ENCODE data around the gene CYFIP2. TPM values are rescaled to one million over a fixed set of nuclear protein-coding genes. Genes with fewer than 3 reads are reported as not detected.
A peak's percentile ranks its signal among the peaks of the same experiment; 100 is the strongest.

Gene CYFIP2
- total RNA-seq, 1 donor from 2014 or later, result 36.6 TPM

- TF ChIP-seq, protein P1, sequence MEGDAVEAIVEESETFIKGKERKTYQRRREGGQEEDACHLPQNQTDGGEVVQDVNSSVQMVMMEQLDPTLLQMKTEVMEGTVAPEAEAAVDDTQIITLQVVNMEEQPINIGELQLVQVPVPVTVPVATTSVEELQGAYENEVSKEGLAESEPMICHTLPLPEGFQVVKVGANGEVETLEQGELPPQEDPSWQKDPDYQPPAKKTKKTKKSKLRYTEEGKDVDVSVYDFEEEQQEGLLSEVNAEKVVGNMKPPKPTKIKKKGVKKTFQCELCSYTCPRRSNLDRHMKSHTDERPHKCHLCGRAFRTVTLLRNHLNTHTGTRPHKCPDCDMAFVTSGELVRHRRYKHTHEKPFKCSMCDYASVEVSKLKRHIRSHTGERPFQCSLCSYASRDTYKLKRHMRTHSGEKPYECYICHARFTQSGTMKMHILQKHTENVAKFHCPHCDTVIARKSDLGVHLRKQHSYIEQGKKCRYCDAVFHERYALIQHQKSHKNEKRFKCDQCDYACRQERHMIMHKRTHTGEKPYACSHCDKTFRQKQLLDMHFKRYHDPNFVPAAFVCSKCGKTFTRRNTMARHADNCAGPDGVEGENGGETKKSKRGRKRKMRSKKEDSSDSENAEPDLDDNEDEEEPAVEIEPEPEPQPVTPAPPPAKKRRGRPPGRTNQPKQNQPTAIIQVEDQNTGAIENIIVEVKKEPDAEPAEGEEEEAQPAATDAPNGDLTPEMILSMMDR (IDR thresholded peaks at IDR 0.05), result no peak
- Histone ChIP-seq H3K9me3 (no peaks in the 10 kb centered on the region), H3K27me3 (ENCODE audit: low read depth) (no peaks in the 10 kb centered on the region), H3K27ac (no peak overlapping the region), H3K36me3 (peaks cover 25% of the 10 kb centered on the region), H3K4me3 (no peak overlapping the region), H3K4me1 (no peaks in the 10 kb centered on the region)
- intact Hi-C loops (cut with DNase I), result no loop called here
- DNase-seq (no peak), ATAC-seq (peak in 1 of 2 donors; percentile 15)
Measured at GRCh38 chr5:157306692-157307471, 41.0 kb downstream of the CYFIP2 start.

DNA sequence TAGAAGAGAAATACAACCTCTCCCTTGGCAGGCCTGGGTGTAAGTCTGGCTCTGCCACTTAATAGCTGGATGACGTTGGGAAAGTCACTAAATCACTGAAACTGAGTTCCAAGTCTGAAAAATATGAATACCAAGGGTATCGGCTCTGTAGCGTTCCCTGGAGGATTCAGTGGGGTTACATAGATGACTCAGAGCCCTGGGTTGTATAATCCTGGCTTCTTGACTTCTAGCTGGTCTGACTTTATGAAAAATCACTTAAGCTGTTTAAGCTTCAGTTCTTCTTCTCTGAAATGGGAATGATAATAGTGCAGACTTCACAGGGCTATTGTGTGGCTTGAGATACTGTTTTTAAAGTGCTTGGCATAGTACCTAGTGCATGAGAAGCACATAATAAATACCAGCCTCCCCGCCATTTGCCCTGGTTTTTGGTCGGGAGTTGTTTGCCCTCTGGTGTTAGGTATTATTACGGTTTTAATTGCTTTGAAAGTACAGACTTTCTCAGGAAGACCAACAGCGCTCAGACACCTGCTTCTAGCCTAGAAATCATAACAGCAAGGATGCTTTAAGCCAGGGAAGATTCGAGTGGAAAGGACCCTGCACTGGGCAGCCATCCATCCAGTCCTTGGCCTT is 43.0 kb downstream of the CYFIP2 start:
- Histone ChIP-seq H3K4me1 (no peaks in the 10 kb centered on the region), H3K36me3 (peaks cover 10% of the 10 kb centered on the region), H3K9me3 (no peaks in the 10 kb centered on the region), H3K27me3 (ENCODE audit: low read depth) (no peaks in the 10 kb centered on the region), H3K4me3 (no peak overlapping the region), H3K27ac (no peak overlapping the region)
- DNase-seq, result no peak
- no peak for ATAC-seq
- TF ChIP-seq, protein P1 (IDR thresholded peaks at IDR 0.05), result no peak
- intact Hi-C loops (cut with DNase I), result no loop called here

- no peak for DNase-seq
- intact Hi-C loops (cut with DNase I), result no loop called here
- Histone ChIP-seq H3K4me3 (no peak overlapping the region), H3K27ac (no peak overlapping the region), H3K36me3 (peaks cover 4% of the 10 kb centered on the region), H3K27me3 (ENCODE audit: low read depth) (no peaks in the 10 kb centered on the region), H3K9me3 (no peaks in the 10 kb centered on the region), H3K4me1 (no peaks in the 10 kb centered on the region)
- TF ChIP-seq, protein P1 (IDR thresholded peaks at IDR 0.05), result no peak
- no peak for ATAC-seq
Measured at GRCh38 chr5:157309796-157310195, 43.9 kb downstream of the CYFIP2 start.

DNA sequence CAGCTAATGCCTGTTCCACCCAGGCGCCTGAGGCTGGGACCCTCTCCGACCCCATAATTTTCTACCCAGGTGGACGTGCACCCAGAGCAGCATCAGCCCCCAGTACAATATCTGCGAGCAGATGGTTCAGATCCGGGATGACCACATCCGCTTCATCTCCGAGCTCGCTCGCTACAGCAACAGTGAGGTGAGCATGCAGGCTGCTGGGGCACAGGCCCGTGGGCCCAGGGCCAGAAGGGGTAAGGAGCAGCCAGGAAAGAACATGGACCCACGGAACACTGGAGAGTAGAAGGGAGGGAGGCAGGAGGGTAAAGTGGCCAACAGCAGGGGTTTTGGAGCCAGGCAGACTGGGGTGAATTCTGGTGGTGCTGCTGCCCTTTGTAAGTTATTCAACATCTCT is 45.7 kb downstream of the CYFIP2 start:
- H3K4me1 ChIP-seq, result no peaks in the 10 kb centered on the region
- DNase-seq (no peak), ATAC-seq (no peak)
- no peaks in the 10 kb centered on the region for H3K9me3 ChIP-seq
- no peaks in the 10 kb centered on the region for H3K27me3 ChIP-seq (ENCODE audit: low read depth)
- TF ChIP-seq, protein P1 (IDR thresholded peaks at IDR 0.05), result no peak
- intact Hi-C loops (cut with DNase I), result no loop called here
- H3K27ac ChIP-seq, result no peak overlapping the region
- H3K36me3 ChIP-seq, result peaks cover 4% of the 10 kb centered on the region
- no peak overlapping the region for H3K4me3 ChIP-seq

DNA sequence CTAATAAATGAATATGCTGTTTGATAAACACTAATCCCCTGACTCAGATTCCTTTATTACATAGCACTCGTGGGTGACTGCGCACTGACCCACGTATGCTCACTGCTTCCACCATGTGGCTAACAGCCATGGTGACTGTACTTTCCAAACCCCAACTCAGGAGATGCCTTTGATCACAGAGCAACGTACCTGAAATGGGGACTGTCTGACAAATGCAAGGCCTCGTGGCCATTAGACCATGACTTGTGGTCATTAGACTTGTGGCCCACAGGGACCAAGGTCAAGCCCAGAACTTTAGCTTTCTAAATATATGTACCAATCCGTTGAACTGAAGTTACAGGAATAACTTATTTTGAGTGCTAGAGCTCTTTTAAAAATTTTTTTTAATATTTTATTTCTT is 46.6 kb downstream of the CYFIP2 start:
- H3K4me3 ChIP-seq, result no peak overlapping the region
- H3K27me3 ChIP-seq (ENCODE audit: low read depth), result no peaks in the 10 kb centered on the region
- TF ChIP-seq, protein P1 (IDR thresholded peaks at IDR 0.05), result peak; percentile 63
- H3K9me3 ChIP-seq, result no peaks in the 10 kb centered on the region
- no peak overlapping the region for H3K27ac ChIP-seq
- intact Hi-C loops (cut with DNase I), result no loop called here
- DNase-seq (no peak), ATAC-seq (peak; percentile 76 to 80)
- H3K4me1 ChIP-seq, result no peaks in the 10 kb centered on the region
- peaks cover 4% of the 10 kb centered on the region for H3K36me3 ChIP-seq

Data from lower lobe of right lung (tissue), 2 donors.